ENCODE measurements around the gene BLACAT1. TPM values are rescaled to one million over a fixed set of nuclear protein-coding genes. Genes with fewer than 3 reads are reported as not detected.
A peak's percentile ranks its signal among the peaks of the same experiment; 100 is the strongest.

BLACAT1 gene
- total and polyA plus RNA-seq, 7 donors = not detected

DNA sequence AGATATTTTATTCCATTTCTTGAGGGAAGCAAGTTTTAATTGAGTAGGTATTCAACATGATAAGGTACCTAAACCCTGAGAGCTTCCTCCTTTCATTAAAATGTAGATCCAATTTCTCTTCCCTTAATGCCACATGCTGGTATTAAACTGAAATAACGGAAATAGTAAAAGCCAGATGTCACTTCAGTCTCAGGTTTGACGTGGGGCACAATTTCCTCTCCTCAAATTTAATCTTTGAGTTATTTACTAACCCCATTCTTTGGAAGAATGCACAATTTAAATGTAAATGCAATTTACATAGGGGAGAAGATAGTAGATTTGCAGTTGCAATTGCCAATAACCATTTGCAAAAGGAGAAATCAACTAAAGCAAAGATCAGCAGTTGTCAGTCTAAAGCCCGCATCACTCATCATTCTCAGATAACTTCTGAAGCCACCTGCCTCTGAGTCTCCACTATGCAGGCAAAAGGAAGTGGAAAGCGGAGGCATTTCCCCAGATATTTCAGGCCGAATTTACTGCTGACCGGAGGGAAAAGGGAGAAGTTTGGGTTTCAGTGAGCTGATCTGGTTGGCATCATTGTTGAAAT, 31.9 kb downstream of the BLACAT1 start:
- intact Hi-C loops (cut with DNase I) = no loop called here
- no peaks in the 10 kb centered on the region for H3K36me3 ChIP-seq (ENCODE audit: insufficient read depth in 1 of 2, low read depth in 1 of 2)
- 84 to 89% (median 88%) methylated on average over 6 of the region's 6 CpGs for WGBS, 3 donors
- H3K27me3 ChIP-seq (ENCODE audit: insufficient read depth in 3 of 3, low read length in 2 of 3) = no peaks in the 10 kb centered on the region
- DNase-seq = no peak
- no peaks in the 10 kb centered on the region for H3K9me3 ChIP-seq
- peaks cover 12% of the 10 kb centered on the region for H3K4me1 ChIP-seq
- ATAC-seq = no peak
- H3K4me3 ChIP-seq = no peak overlapping the region
- no peak overlapping the region for H3K27ac ChIP-seq
- TF ChIP-seq, protein P1, sequence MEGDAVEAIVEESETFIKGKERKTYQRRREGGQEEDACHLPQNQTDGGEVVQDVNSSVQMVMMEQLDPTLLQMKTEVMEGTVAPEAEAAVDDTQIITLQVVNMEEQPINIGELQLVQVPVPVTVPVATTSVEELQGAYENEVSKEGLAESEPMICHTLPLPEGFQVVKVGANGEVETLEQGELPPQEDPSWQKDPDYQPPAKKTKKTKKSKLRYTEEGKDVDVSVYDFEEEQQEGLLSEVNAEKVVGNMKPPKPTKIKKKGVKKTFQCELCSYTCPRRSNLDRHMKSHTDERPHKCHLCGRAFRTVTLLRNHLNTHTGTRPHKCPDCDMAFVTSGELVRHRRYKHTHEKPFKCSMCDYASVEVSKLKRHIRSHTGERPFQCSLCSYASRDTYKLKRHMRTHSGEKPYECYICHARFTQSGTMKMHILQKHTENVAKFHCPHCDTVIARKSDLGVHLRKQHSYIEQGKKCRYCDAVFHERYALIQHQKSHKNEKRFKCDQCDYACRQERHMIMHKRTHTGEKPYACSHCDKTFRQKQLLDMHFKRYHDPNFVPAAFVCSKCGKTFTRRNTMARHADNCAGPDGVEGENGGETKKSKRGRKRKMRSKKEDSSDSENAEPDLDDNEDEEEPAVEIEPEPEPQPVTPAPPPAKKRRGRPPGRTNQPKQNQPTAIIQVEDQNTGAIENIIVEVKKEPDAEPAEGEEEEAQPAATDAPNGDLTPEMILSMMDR (IDR thresholded peaks at IDR 0.05) = no peak

DNA sequence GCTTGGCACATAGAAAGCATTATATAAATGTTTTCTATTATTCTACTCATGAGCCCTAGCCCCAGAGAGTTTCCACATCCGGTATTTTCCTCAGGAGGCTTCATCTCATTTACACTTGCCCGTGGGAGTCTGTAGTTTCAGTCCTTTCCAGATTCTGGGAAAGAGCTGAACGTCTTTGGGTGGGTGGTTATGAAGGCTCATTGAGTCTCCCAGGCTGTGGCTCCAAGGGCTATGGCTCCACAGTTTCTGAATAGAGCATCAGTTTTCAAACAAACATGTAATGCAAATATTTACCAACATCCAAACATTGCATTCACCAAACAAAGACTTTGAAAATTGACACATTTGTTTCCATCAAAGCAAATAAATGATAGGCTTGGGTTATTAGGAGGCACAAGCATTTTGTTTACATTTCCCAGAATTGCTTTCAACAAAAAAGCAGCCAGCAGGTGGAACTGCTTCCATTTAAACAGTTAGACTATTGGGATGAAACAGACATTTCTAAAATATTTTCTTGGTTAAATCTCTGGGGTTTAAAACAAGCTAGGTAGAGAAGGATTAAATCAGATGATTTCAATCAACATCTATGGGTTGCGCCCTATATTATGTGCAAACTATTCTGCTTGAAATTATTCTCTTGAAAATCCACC, 32.7 kb downstream of the BLACAT1 start:
- intact Hi-C loops (cut with DNase I) = no loop called here
- Histone ChIP-seq H3K4me1 (peaks cover 12% of the 10 kb centered on the region), H3K27ac (no peak overlapping the region), H3K4me3 (no peak overlapping the region), H3K36me3 (ENCODE audit: insufficient read depth in 1 of 2, low read depth in 1 of 2) (no peaks in the 10 kb centered on the region), H3K27me3 (ENCODE audit: insufficient read depth in 3 of 3, low read length in 2 of 3) (no peaks in the 10 kb centered on the region), H3K9me3 (no peaks in the 10 kb centered on the region)
- TF ChIP-seq, protein P1 (IDR thresholded peaks at IDR 0.05) = no peak
- DNase-seq = no peak
- WGBS, 3 donors = 65 to 66% (median 66%) methylated on average over 4 of the region's 4 CpGs
- ATAC-seq = no peak

DNA sequence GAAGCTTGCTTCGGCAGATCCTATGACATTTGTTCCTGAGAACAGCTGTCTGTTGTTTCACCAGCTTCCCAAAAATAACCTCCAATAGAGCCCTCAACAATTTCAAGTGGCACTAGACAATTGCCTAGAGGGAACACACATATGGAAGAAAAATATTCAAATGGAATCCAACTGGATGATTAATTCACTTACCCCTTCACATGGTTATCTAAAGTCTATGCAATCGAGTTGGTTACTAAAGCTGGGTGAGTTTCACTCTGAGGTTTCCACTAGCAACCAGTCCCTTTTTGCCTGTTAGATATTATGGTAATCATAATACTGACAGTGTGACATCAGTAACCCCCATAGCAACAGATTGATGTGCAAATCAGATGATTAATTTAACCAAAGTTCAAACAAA, 34.0 kb downstream of the BLACAT1 start, which contains the start of gene LEMD1:
Gene LEMD1, minus strand, starts transcription at position 259 of the 400 bp plus-strand sequence. CDS start 1,520 bp downstream, outside the sequence.
- peak; percentile 61 to 92 (median 89) for ATAC-seq

DNA sequence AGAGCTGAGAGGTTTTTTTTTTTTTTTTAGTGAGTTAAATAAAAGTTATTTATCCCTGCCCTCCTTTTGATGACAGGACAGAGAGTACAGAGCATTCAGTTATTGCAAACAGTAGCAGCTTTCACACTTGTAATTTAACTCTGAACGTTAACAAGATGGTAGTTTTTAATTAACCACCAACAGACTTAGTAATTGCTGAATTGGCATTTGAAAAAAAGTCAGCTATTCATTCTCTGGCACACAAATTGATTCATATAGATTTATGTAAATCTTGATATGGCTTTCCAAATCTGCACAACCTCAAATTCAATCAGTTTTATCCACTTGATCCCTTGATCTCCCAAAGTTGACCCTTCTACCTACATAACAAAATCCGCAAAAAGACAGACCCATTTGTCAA, 34.9 kb downstream of the BLACAT1 start:
- intact Hi-C loops (cut with DNase I) = no loop called here
- Histone ChIP-seq H3K4me1 (peaks cover 12% of the 10 kb centered on the region), H3K27me3 (ENCODE audit: insufficient read depth in 3 of 3, low read length in 2 of 3) (no peaks in the 10 kb centered on the region), H3K4me3 (no peak overlapping the region), H3K36me3 (ENCODE audit: insufficient read depth in 1 of 2, low read depth in 1 of 2) (no peaks in the 10 kb centered on the region), H3K27ac (peak overlapping the region; percentile 51), H3K9me3 (no peaks in the 10 kb centered on the region)
- ATAC-seq (no peak), DNase-seq (no peak)
- WGBS, 3 donors = 61 to 67% (median 61%) methylated on average over 2 of the region's 2 CpGs
- TF ChIP-seq, protein P1 (IDR thresholded peaks at IDR 0.05) = no peak

More for the DNA sequence above, 34.0 kb downstream of the BLACAT1 start, which contains the start of gene LEMD1:
- no peaks in the 10 kb centered on the region for H3K27me3 ChIP-seq (ENCODE audit: insufficient read depth in 3 of 3, low read length in 2 of 3)
- no peaks in the 10 kb centered on the region for H3K36me3 ChIP-seq (ENCODE audit: insufficient read depth in 1 of 2, low read depth in 1 of 2)
- H3K4me3 ChIP-seq = no peak within 1 kb of the TSS
- WGBS, 3 donors = 14 to 42% (median 38%) methylated on average over 2 of the region's 2 CpGs
- intact Hi-C loops (cut with DNase I) = no loop called here
- DNase-seq = no peak
- peak within 1 kb of the TSS; percentile 51 for H3K27ac ChIP-seq
- peaks cover 12% of the 10 kb centered on the region for H3K4me1 ChIP-seq
- TF ChIP-seq, protein P1 (IDR thresholded peaks at IDR 0.05) = no peak
- no peaks in the 10 kb centered on the region for H3K9me3 ChIP-seq

All from psoas muscle (tissue), 8 donors.